OCI-LY1 (cell line): ENCODE measurements around the gene ASB6.

Experiments used
- CTCF ChIP-seq: fragments of 200-600 bp; sonication (generic), shearing (Covaris generic); IDR thresholded peaks from 2 replicates; pipeline ENCODE4 v1.5.1; 2017; ENCODE audit warnings: mild to moderate bottlenecking, antibody characterized with exemption, low read length, moderate library complexity, mixed read lengths
- EZH2 ChIP-seq: fragments of 200-600 bp; sonication (generic), shearing (Covaris generic); IDR thresholded peaks from 2 replicates; pipeline ENCODE4 v1.8.0; 2017; ENCODE audit warnings: borderline replicate concordance, mixed run types, mild to moderate bottlenecking, antibody characterized with exemption, low read length, moderate library complexity, mixed read lengths

GRCh38 chr9:129679537-129679936, 37.6 kb upstream of the ASB6 start:
- TF ChIP-seq CTCF, result no peak
- no peak for TF ChIP-seq EZH2
